ENCODE data around the gene CNPY1. TPM values are rescaled to one million over a fixed set of nuclear protein-coding genes. Genes with fewer than 3 reads are reported as not detected.

CNPY1 gene
- total RNA-seq, 1 donor from 2014 or later: not detected

GRCh38 chr7:155559519-155560108 is 13.3 kb upstream of the CNPY1 start:
- no peak for DNase-seq (ENCODE audit: low read depth, low spot score)

DNA sequence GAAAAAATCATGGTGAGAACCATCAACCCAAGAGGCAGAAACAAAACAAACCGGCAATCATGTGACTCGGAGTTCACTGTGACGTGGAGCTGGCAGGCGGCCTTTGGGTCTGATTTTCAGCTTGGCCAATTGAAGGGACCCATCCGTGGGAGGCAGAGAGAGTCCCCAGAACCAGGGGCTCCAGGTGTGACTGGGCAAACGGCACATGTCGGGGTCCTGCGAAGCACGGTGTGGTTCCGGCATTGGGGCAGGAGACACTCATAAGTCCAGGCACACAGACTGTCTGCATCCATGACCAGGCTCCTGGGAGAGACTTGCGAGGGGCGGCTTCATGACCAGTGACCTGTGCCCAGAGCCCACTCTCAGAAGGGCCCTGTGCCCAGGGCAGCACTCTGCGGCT is 12.6 kb upstream of the CNPY1 start:
- no peak for DNase-seq (ENCODE audit: low read depth, low spot score)

DNA sequence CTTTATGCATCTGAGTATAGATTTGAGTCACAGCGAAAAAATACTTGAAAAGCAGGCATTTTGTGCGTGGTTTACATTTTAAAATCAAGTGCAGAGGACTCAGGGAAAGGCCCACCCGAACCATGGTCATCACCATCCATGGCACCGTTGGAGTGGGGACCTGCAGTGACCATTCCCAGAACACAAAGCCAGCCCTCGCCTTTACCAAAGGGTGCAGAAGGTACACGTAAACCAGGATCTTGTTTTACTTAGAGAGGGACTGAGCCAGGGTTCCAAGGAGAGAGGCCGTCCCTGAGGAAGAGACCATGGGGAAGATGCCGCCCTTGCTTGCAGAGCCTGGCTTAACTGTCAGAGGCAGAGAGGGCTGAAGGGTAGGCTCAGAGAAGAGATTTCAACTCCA is 12.0 kb upstream of the CNPY1 start:
- no peak for DNase-seq (ENCODE audit: low read depth, low spot score)

- DNase-seq (ENCODE audit: low read depth, low spot score): no peak
These were observed 11.4 kb upstream of the CNPY1 start for GRCh38 chr7:155557778-155558177.

GRCh38 chr7:155556763-155557162 is 10.4 kb upstream of the CNPY1 start:
- no peak for DNase-seq (ENCODE audit: low read depth, low spot score)

- DNase-seq (ENCODE audit: low read depth, low spot score): no peak
These were observed 8.8 kb upstream of the CNPY1 start for GRCh38 chr7:155555116-155555695.

DNA sequence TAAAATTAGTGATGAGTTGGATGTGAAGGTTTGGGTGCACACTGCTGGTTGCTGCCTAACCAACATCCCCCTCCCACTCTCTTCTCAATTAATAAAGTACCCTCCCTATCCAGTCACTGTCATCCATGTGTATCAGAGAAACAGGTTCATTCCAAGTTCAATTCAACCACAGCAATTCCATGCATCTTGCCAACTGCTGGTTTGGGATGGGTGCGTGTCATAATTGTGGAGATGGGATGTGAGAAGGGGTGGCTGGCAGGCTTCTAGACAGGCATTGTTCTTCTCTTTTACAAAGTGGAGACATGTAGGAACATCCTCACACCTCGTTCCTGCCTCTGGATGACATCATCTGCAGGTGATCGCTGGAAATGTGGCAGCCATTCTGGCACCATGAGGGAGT is 7.5 kb upstream of the CNPY1 start:
- no peak for DNase-seq (ENCODE audit: low read depth, low spot score)

DNA sequence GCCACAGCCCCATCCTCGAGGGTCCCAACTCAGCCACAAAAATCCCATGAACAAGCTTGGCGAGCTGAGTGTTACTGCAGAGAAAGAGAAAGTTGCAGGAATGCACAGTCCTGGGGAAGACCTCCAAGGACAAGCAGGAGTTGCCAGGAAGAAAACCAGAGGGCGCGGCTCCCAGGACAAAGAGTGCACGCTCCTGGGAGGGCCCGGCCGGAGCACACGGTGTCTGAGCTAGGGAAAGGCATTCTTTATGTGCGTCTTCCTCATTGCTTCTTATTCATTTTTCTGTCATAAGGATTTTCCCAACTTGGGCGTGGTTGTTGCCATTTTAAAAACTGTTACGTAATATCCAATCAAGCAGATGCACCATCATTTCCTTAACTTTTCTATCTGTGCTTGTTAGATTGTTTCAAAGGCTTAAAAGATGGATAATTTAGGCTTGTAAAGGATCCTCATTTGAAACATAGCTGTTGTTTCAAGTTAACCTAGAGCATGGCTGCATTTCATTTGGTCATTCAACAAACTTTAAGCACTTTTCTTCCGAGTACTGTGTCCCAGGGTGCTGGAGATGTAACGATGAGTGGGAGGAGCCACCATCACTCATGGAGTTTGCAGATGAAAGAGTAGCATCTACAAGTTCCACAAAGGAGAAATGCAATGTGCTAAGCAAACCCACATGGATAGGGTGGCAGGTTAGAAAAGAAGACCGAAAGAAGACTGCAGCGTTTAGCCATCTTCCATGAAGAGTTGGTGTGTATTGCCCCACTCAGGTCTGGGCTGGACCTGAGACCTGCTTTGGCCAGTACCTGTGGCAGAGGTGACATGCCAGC is 5.6 kb upstream of the CNPY1 start:
- no peak for DNase-seq (ENCODE audit: low read depth, low spot score)

DNA sequence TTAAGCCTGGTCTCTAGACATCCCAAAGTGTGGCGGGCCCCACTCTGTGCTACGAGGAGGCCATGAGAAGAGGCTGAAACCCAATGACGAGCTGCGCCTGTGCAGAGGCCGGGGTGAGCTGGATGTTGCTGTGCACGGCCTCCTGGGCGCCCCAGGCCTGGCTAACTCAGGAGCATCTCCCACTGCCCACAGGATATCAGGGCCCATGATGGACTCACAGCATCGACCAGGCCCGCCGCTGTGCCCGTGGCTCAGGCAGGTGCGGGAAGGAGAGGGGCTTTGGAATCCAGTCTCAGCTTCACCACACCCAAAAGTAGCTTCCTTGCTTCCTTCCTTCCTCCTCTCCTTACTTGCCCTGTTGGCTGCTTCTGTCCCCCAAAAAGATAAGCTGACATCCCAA is 4.6 kb upstream of the CNPY1 start:
- DNase-seq (ENCODE audit: low read depth, low spot score): no peak

DNA sequence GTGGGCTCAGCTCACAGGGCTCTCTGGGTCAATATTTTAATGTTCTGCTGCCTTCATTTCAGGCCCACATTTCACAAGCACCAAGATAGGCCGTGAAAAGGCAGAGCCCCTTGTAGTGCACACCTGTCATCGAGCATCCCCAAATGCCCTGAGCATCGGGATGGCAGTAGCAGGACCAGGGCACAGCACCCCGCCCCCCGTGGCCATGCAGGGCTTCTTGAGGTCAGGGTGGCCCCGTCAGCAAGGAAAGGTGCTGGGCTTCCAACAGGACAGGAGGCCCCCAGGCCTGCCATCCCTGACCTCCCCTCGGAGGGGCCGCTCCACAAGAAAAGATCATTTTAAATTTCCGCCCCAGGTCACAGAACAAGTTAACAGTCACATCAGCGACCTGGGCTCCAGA is 2.9 kb upstream of the CNPY1 start:
- DNase-seq (ENCODE audit: low read depth, low spot score): no peak

DNA sequence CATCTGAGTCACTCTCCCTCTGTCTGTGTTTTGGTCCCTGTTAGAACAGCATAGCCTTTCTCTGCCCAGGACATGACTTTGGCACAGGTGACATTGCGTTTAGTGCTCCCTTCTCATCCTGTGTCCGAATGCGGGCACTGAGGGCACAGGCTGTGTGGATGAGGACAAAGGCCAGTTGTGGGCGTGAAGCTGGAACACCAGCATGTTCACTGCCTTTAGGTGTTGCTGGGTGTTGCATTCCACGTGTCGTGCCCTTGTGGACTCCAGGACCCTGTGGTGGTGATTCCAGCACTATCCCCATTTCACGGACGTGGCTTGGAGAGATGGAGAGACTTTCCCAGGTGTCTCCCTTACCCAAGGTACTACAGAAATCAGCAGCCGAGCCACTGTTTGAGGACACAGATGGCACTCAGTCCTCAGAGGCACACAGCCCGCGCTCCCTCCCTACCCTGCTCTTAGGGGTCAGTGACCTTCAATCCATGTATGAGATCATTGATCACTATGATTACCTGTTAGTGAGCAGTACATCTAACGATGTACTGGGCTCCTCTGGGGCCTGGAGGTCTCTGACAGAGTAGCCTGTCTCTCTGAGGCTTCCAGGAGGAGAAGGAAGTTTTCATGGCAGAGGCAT is 917 bp upstream of the CNPY1 start:
- no peak for DNase-seq (ENCODE audit: low read depth, low spot score)

DNA sequence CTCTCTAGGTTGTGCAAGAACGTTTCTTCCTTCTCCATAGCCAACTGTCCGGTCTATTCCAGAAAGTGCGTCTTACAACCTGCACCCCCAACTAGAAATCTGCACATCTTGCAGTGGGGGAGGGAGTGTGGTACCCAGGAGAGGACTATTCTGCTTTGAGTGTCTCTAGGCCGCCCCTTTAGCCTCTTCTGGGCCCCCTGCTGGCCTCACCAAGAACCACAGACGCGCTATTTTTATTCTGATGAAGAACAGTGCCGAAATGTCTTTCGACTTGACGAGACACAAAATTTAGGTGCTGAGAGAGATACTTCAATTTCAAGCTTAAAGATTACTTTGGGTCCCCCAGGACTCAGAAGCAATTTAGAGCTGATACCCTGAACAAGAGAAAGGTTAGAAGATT is 1.0 kb downstream of the CNPY1 start:
- DNase-seq (ENCODE audit: low read depth, low spot score): no peak

GRCh38 chr7:155544485-155544884 is 1.9 kb downstream of the CNPY1 start:
- DNase-seq (ENCODE audit: low read depth, low spot score): no peak

- no peak for DNase-seq (ENCODE audit: low read depth, low spot score)
These were observed 2.4 kb downstream of the CNPY1 start for GRCh38 chr7:155543926-155544325.

DNA sequence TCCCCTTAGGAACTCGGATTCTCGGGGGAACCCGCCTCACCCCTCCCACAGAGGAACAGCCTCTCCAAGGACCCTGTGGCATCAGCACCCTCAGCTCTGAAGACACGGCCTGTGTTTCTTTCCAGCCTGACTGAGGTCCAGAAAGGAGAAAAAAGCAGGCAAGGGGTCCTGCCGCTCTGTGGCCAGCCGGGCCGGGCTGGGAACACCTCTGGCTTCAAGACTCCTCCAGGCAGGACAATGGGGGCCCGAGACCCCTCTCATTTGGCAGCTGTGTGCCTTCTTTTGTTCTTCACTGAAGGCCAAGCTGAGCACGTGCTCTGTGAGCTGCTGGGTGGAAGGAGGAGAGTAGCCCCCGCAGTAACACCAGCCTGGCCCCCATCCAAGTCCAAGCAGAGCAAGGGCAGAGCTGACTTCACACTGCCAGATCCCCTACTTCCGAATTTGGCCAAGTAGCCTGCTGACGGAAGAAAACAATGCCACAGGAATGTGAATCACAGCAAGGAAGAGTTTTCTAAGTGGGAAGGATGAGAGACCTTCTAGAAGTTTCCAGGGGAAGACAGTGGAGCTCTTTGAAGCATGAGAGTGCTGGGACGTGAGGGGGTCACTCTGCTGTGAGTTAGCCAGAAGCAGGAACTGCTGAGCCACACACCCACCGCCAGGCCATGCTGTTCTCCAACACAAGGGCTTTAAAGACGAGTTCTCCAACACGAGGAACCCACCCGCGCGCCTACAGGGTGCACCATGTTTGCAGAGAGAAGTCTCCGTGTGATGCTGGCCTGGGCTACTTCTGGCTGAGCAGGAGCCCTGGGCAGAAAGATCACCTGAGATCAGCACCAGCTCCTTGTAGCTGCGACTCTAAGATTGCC is 3.1 kb downstream of the CNPY1 start:
- DNase-seq (ENCODE audit: low read depth, low spot score): no peak

DNA sequence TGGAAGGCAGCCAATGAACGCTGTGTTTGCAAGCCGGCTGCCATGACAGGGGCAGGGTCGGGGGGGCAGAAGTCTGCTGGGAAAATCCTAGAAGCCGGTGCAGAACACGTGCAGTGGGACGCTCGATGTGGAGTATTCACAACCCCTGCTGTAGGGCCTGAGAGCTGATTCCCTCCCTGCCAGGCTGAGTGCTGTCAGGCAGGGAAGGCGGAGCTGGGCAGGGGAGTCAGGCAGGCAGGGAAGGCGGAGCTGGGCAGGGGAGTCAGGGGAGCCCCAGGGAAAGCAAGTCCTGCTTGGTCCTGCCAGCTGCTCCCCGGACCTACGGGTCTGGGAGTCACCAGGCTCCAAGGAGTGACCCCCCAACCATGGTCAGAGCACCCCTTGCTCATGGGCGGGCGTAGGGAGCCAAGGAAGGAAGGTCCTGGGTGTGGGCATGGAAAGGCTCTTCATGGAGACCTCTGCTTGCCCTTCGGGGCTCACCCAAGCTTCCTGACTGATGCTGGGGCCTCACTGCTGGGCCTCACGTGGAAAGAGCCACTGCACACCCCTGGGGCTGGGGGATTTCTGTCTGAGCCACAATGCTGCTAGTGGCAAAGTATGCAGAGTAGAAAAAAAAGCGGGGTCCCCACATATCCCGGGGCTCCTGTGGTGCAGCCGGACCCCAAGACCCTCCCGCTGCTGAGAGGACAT is 4.2 kb downstream of the CNPY1 start:
- no peak for DNase-seq (ENCODE audit: low read depth, low spot score)

GRCh38 chr7:155540553-155540952 is 5.8 kb downstream of the CNPY1 start:
- DNase-seq (ENCODE audit: low read depth, low spot score): no peak

DNA sequence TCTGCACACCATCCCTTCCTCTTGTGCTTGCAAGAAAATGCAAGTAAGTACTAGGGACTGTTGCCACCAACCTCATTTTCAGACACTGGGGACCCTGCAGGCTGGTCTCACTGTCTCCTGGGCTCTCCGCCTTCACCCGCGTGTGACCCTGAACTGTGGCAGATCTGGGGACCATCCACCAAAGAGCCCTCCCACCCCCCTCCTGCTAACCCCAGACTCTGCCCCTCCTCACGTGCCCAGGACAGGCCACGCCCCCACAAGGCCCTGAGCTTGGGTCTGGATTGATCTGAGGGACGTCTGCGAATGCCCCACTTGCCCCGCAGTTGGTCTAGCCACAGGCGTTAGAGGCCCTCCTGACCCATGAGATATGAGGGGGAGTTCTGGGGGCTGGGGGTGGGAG is 8.1 kb downstream of the CNPY1 start:
- DNase-seq (ENCODE audit: low read depth, low spot score): no peak

DNA sequence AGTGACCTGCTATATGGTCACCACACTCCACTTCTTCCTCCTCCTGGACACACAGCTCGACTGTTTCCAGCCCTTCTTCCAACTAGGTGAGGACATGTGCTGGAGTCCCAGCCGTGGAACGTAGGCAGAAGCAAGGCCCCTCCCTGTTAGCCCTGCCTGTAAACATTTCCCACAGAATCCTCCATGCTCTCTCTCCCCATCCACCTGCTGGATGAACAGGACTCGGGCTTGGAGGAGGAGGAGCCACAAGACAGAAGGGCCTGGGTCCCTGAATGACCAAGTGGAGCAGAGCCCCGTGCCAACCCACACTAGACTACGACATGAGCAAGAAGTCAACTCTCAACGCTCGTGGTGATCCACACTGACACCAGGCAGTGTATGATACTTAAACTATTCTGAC is 9.9 kb downstream of the CNPY1 start:
- no peak for DNase-seq (ENCODE audit: low read depth, low spot score)

GRCh38 chr7:155534691-155535090 is 11.7 kb downstream of the CNPY1 start:
- DNase-seq (ENCODE audit: low read depth, low spot score): no peak
